Right atrium auricular region (tissue), 2 donors: ENCODE measurements around the gene DEPP1. TPM values are rescaled to one million over a fixed set of nuclear protein-coding genes. Genes with fewer than 3 reads are reported as not detected.

Experiments
- DNase-seq: peaks from one replicate; pipeline ENCODE4 v3.0.0-alpha.2; 2019; ENCODE audit warnings: low spot score
- H3K27ac ChIP-seq, 2 donors: fragments of 200-600 bp; sonication (generic); 1 replicate in 1 of 2; 2 replicates in 1 of 2; pipeline ENCODE4 v1.5.1; 2016 to 2019
- H3K27me3 ChIP-seq, 2 donors: fragments of 200-600 bp; sonication (generic); one replicate each; pipeline versions ENCODE4 v1.5.1 to v1.6.0; 2017 to 2019
- H3K36me3 ChIP-seq: fragments of 200-600 bp; sonication (generic); one replicate; pipeline ENCODE4 v1.5.1; 2016
- H3K4me1 ChIP-seq, 2 donors: fragments of 200-600 bp; sonication (generic); one replicate each; pipeline versions ENCODE4 v1.5.1 to v1.6.0; 2017 to 2019
- H3K4me3 ChIP-seq, 2 donors: fragments of 200-600 bp; sonication (generic); 1 replicate in 1 of 2; 2 replicates in 1 of 2; pipeline ENCODE4 v1.5.1; 2017 to 2019; ENCODE audit warnings: mild to moderate bottlenecking in 1 of 2, moderate library complexity in 1 of 2
- H3K9me3 ChIP-seq, 2 donors: fragments of 200-600 bp; sonication (generic); one replicate each; pipeline ENCODE4 v1.5.1; 2019
- CTCF ChIP-seq, 2 donors: fragments of 200-600 bp; sonication (generic); IDR thresholded peaks; one replicate each; pipeline ENCODE4 v1.5.1; 2019; ENCODE audit warnings: antibody characterized with exemption in 2 of 2
- total RNA-seq, 2 donors: library from RNA; depleted of rRNA; stranded (reverse); fragments of >200 nt; gene quantifications; one replicate each; pipeline ENCODE4 v1.1.0, GENCODE V29; 2016

The DEPP1 gene
- total RNA-seq, 2 donors from 2014 or later = 68.8 to 143 TPM

- Histone ChIP-seq H3K4me1 (peaks cover 7 to 92% of the 10 kb centered on the region in 2 donors), H3K27me3 (no peaks in the 10 kb centered on the region), H3K9me3 (no peaks in the 10 kb centered on the region), H3K4me3 (no peak overlapping the region), H3K36me3 (peaks cover 40% of the 10 kb centered on the region), H3K27ac (peak overlapping the region; percentile 92 to 96)
- no peak for DNase-seq
- no peak for TF ChIP-seq CTCF (IDR thresholded peaks at IDR 0.05)
Observed at GRCh38 chr10:44995581-44995913, 16.9 kb upstream of the DEPP1 start.

GRCh38 chr10:44994752-44995530 is 16.3 kb upstream of the DEPP1 start:
- Histone ChIP-seq H3K4me3 (no peak overlapping the region), H3K27ac (peak overlapping the region; percentile 92 to 96), H3K36me3 (peaks cover 41% of the 10 kb centered on the region), H3K9me3 (no peaks in the 10 kb centered on the region), H3K4me1 (peaks cover 7 to 92% of the 10 kb centered on the region in 2 donors), H3K27me3 (no peaks in the 10 kb centered on the region)
- DNase-seq = no peak
- TF ChIP-seq CTCF (IDR thresholded peaks at IDR 0.05) = no peak

- H3K4me3 ChIP-seq = no peak overlapping the region
- H3K4me1 ChIP-seq = peaks cover 7 to 90% of the 10 kb centered on the region in 2 donors
- H3K36me3 ChIP-seq = peaks cover 47% of the 10 kb centered on the region
- no peak for DNase-seq
- TF ChIP-seq CTCF (IDR thresholded peaks at IDR 0.05) = no peak
- H3K27me3 ChIP-seq = no peaks in the 10 kb centered on the region
- H3K9me3 ChIP-seq = no peaks in the 10 kb centered on the region
- H3K27ac ChIP-seq = peak overlapping the region; percentile 92 to 96
Observed at GRCh38 chr10:44993922-44994751, 15.5 kb upstream of the DEPP1 start.

- Histone ChIP-seq H3K27ac (peak overlapping the region; percentile 92 to 96), H3K36me3 (peaks cover 50% of the 10 kb centered on the region), H3K4me1 (peaks cover 7 to 84% of the 10 kb centered on the region in 2 donors), H3K27me3 (no peaks in the 10 kb centered on the region), H3K9me3 (no peaks in the 10 kb centered on the region), H3K4me3 (no peak overlapping the region)
- TF ChIP-seq CTCF (IDR thresholded peaks at IDR 0.05) = no peak
- DNase-seq = peak; percentile 56
Observed at GRCh38 chr10:44993226-44993921, 14.8 kb upstream of the DEPP1 start.

GRCh38 chr10:44992732-44993225 is 14.2 kb upstream of the DEPP1 start:
- H3K4me1 ChIP-seq = peaks cover 7 to 78% of the 10 kb centered on the region in 2 donors
- H3K9me3 ChIP-seq = no peaks in the 10 kb centered on the region
- no peak for DNase-seq
- H3K4me3 ChIP-seq = no peak overlapping the region
- TF ChIP-seq CTCF (IDR thresholded peaks at IDR 0.05) = no peak
- no peaks in the 10 kb centered on the region for H3K27me3 ChIP-seq
- H3K36me3 ChIP-seq = peaks cover 55% of the 10 kb centered on the region
- peak overlapping the region; percentile 92 to 96 for H3K27ac ChIP-seq
